NCI-H1694 treated with DMSO at 0.1 percent for 48 hours (cell line): ENCODE results near the gene DENND2A.
"Not testable (repeated sequence)": the region's sequence is repeated elsewhere in the genome, so short reads cannot be mapped to it uniquely, and the experiment has no call there.

ENCODE experiments used
- DNase-seq: peaks from one replicate; lab custom pipeline; 2025; lab: John Stamatoyannopoulos, UW

The DENND2A gene

GRCh38 chr7:140544388-140544826, 96.2 kb downstream of the DENND2A start:
- DNase-seq, result no peak

GRCh38 chr7:140542228-140542603, 98.4 kb downstream of the DENND2A start:
- DNase-seq, result no peak

GRCh38 chr7:140541513-140542227, 98.9 kb downstream of the DENND2A start:
- DNase-seq, result peak; percentile 62

- DNase-seq, result no peak
Observed at GRCh38 chr7:140541176-140541512, 99.5 kb downstream of the DENND2A start.

GRCh38 chr7:140540136-140540777, 100.4 kb downstream of the DENND2A start:
- DNase-seq, result no peak

GRCh38 chr7:140539461-140539860, 101.2 kb downstream of the DENND2A start:
- DNase-seq, result no peak

- no peak for DNase-seq
Observed at GRCh38 chr7:140537750-140538482, 102.7 kb downstream of the DENND2A start.

GRCh38 chr7:140534743-140535142, 105.9 kb downstream of the DENND2A start:
- DNase-seq, result no peak

GRCh38 chr7:140533394-140533872, 107.2 kb downstream of the DENND2A start:
- no peak for DNase-seq

- DNase-seq, result not testable (repeated sequence)
Observed at GRCh38 chr7:140529428-140529827, 111.2 kb downstream of the DENND2A start.

GRCh38 chr7:140526787-140527664, 113.6 kb downstream of the DENND2A start:
- no peak for DNase-seq

GRCh38 chr7:140526214-140526613, 114.4 kb downstream of the DENND2A start:
- DNase-seq, result no peak

GRCh38 chr7:140525743-140526142, 114.9 kb downstream of the DENND2A start:
- no peak for DNase-seq

GRCh38 chr7:140521421-140521820, 119.2 kb downstream of the DENND2A start:
- no peak for DNase-seq

- no peak for DNase-seq
Observed at GRCh38 chr7:140519007-140519399, 121.6 kb downstream of the DENND2A start.

- no peak for DNase-seq
Observed at GRCh38 chr7:140518370-140519006, 122.1 kb downstream of the DENND2A start.

- peak; percentile 93 for DNase-seq
Observed at GRCh38 chr7:140517546-140518369, 122.9 kb downstream of the DENND2A start.

GRCh38 chr7:140512317-140513000, 128.2 kb downstream of the DENND2A start:
- peak; percentile 3 for DNase-seq

GRCh38 chr7:140509789-140510188, 130.8 kb downstream of the DENND2A start:
- no peak for DNase-seq

- DNase-seq, result peak; percentile 14
Observed at GRCh38 chr7:140507556-140507955, 133.1 kb downstream of the DENND2A start.
